Measurements from ENCODE around the gene EDIL3. TPM values are rescaled to one million over a fixed set of nuclear protein-coding genes. Genes with fewer than 3 reads are reported as not detected.
"Not testable (repeated sequence)": the region's sequence is repeated elsewhere in the genome, so short reads cannot be mapped to it uniquely, and the experiment has no call there.

EDIL3 gene
- polyA plus RNA-seq, 5 donors = 24.6 to 51.9 (median 44.2) TPM

GRCh38 chr5:84191281-84191680, 193.4 kb downstream of the EDIL3 start:
- DNase-seq = no peak

- DNase-seq = no peak
Observed at GRCh38 chr5:84184857-84185256, 199.8 kb downstream of the EDIL3 start.

GRCh38 chr5:84181093-84181492, 203.6 kb downstream of the EDIL3 start:
- DNase-seq = no peak

- no peak for DNase-seq
Observed at GRCh38 chr5:84168841-84169240, 215.8 kb downstream of the EDIL3 start.

GRCh38 chr5:84163671-84164070, 221.0 kb downstream of the EDIL3 start:
- no peak for DNase-seq

- DNase-seq = no peak
Observed at GRCh38 chr5:84162695-84163094, 222.0 kb downstream of the EDIL3 start.

- not testable (repeated sequence) for DNase-seq
Observed at GRCh38 chr5:84160650-84161049, 224.0 kb downstream of the EDIL3 start.

GRCh38 chr5:84149094-84149493, 235.6 kb downstream of the EDIL3 start:
- no peak for DNase-seq

GRCh38 chr5:84148651-84149050, 236.0 kb downstream of the EDIL3 start:
- DNase-seq = no peak

- no peak for DNase-seq
Observed at GRCh38 chr5:84137541-84137940, 247.1 kb downstream of the EDIL3 start.

- peak in 1 of 2 donors; percentile 0 for DNase-seq
Observed at GRCh38 chr5:84131372-84131771, 253.3 kb downstream of the EDIL3 start.

- DNase-seq = no peak
Observed at GRCh38 chr5:84130006-84130580, 254.6 kb downstream of the EDIL3 start.

GRCh38 chr5:84125216-84125615, 259.5 kb downstream of the EDIL3 start:
- no peak for DNase-seq

GRCh38 chr5:84119252-84119651, 265.4 kb downstream of the EDIL3 start:
- DNase-seq = no peak

- DNase-seq = no peak
Observed at GRCh38 chr5:84118551-84118950, 266.1 kb downstream of the EDIL3 start.

GRCh38 chr5:84115727-84116126, 269.0 kb downstream of the EDIL3 start:
- DNase-seq = no peak

- DNase-seq = no peak
Observed at GRCh38 chr5:84113246-84114105, 271.2 kb downstream of the EDIL3 start.

- no peak for DNase-seq
Observed at GRCh38 chr5:84092738-84093137, 291.9 kb downstream of the EDIL3 start.

GRCh38 chr5:84091127-84091799, 293.4 kb downstream of the EDIL3 start:
- DNase-seq = no peak

GRCh38 chr5:84088996-84089395, 295.7 kb downstream of the EDIL3 start:
- DNase-seq = no peak

GRCh38 chr5:84086511-84086910, 298.2 kb downstream of the EDIL3 start:
- no peak for DNase-seq

GRCh38 chr5:84085387-84086041, 299.2 kb downstream of the EDIL3 start:
- DNase-seq = no peak
